OCI-LY7 (cell line): ENCODE data around the gene FARP2. TPM values are rescaled to one million over a fixed set of nuclear protein-coding genes. Genes with fewer than 3 reads are reported as not detected.

Experiments used
- BruUV-seq: library from RNA; stranded (reverse); fragments of 400-500 nt; replicated peaks from 2 replicates; lab custom pipeline; 2021; lab: Mats Ljungman, UMichigan
- CTCF ChIA-PET: fragments of 300-600 bp; sonication (Branson Sonifier 250); formaldehyde crosslinking; loops from one replicate; lab custom pipeline; 2022; ENCODE audit warnings: antibody characterized with exemption; ENCODE audit not compliant: unreplicated experiment; lab: Charles Lee
- POLR2A ChIA-PET: fragments of 300-600 bp; sonication (Branson Sonifier 250); formaldehyde crosslinking; loops from one replicate; lab custom pipeline; 2022; ENCODE audit warnings: antibody characterized with exemption; lab: Charles Lee
- DNase-seq: peaks from one replicate; pipeline ENCODE4 v3.0.0-alpha.2; 2015; ENCODE audit warnings: low spot score
- H2AFZ ChIP-seq: fragments of 200-600 bp; sonication (generic), shearing (Covaris generic); 2 replicates; pipeline ENCODE4 v1.6.1; 2014; ENCODE audit warnings: mild to moderate bottlenecking, antibody characterized with exemption, low read length, moderate library complexity
- H3K27ac ChIP-seq: fragments of 200-600 bp; sonication (generic); 2 replicates; pipeline ENCODE4 v1.5.1; 2014; ENCODE audit warnings: mixed run types, low read depth, mild to moderate bottlenecking, moderate library complexity, low read length, inconsistent platforms; ENCODE audit not compliant: poor library complexity, severe bottlenecking
- H3K36me3 ChIP-seq: fragments of 200-600 bp; sonication (generic); 2 replicates; pipeline ENCODE4 v1.6.1; 2014; ENCODE audit warnings: mild to moderate bottlenecking, antibody characterized with exemption, low read length, moderate library complexity, mixed read lengths; ENCODE audit not compliant: insufficient read depth
- H3K4me1 ChIP-seq: fragments of 200-600 bp; sonication (generic); 2 replicates; pipeline ENCODE4 v1.5.1; 2014; ENCODE audit warnings: mild to moderate bottlenecking, low read length; ENCODE audit not compliant: insufficient read depth, poor library complexity, severe bottlenecking
- H3K4me2 ChIP-seq: fragments of 200-600 bp; sonication (generic); 2 replicates; pipeline ENCODE4 v1.6.1; 2014; ENCODE audit warnings: mild to moderate bottlenecking, low read length
- H3K4me3 ChIP-seq: fragments of 200-600 bp; sonication (generic); 2 replicates; pipeline ENCODE4 v1.5.1; 2014; ENCODE audit warnings: mild to moderate bottlenecking, low read depth, low read length; ENCODE audit not compliant: poor library complexity, severe bottlenecking
- H3K79me2 ChIP-seq: fragments of 200-600 bp; sonication (generic); 2 replicates; pipeline ENCODE4 v1.6.1; 2016; ENCODE audit warnings: low read depth, mild to moderate bottlenecking, low read length, moderate library complexity, mixed read lengths; ENCODE audit not compliant: insufficient read depth
- H3K9me2 ChIP-seq: fragments of 200-600 bp; sonication (generic); 2 replicates; pipeline ENCODE4 v1.6.1; 2016; ENCODE audit warnings: mild to moderate bottlenecking, low read length, mixed read lengths; ENCODE audit not compliant: insufficient read depth
- H3K9me3 ChIP-seq: fragments of 200-600 bp; sonication (generic); 2 replicates; pipeline ENCODE4 v1.6.1; 2014; ENCODE audit warnings: mild to moderate bottlenecking, mixed run types, low read length, mixed read lengths
- H4K20me1 ChIP-seq: fragments of 200-600 bp; sonication (generic); 2 replicates; pipeline ENCODE4 v1.6.1; 2014; ENCODE audit warnings: mild to moderate bottlenecking, antibody characterized with exemption, low read length, moderate library complexity, mixed read lengths; ENCODE audit not compliant: insufficient read depth
- CTCF ChIP-seq: fragments of 200-600 bp; sonication (generic); conservative IDR thresholded peaks from 2 replicates; pipeline ENCODE4 v1.5.1; 2014; ENCODE audit warnings: mild to moderate bottlenecking, antibody characterized with exemption, low read length, moderate library complexity, mixed read lengths
- EZH2phosphoT487 ChIP-seq: fragments of 200-600 bp; sonication (generic); IDR thresholded peaks from 2 replicates; pipeline ENCODE4 v1.6.1; 2018; ENCODE audit warnings: low read depth, borderline replicate concordance, mild to moderate bottlenecking, mixed run types, antibody characterized with exemption, low read length, moderate library complexity, mixed read lengths
- intact Hi-C: fragments of 100-400 bp; cut with micrococcal nuclease; formaldehyde crosslinking; loops from one replicate; pipeline ENCODE4 v1.10.0; 2022; ENCODE audit not compliant: unreplicated experiment
- total RNA-seq, 2 experiments: library from RNA; depleted of rRNA in 1 of 2; stranded (reverse); fragments of >200 nt in 1 of 2; shearing (Covaris generic) in 1 of 2; gene quantifications; 2 replicates each; pipeline ENCODE4 v1.2.3, GENCODE V29; 2014 to 2022

Gene FARP2
- total RNA-seq, 2 experiments from 2014 or later = 33.6 to 52.7 TPM

GRCh38 chr2:241478166-241478565 lies 122.1 kb downstream of the FARP2 start:
- H3K79me2 ChIP-seq = no peaks in the 10 kb centered on the region
- ChIA-PET POLR2A (interaction anchor here (0.6 to 0.8 kb wide), 2 partner anchors 11 to 299 kb away, joined by 3 to 4 read pairs; no protein-coding TSS in a partner anchor), CTCF (no interaction called here)
- no peaks in the 10 kb centered on the region for H3K9me2 ChIP-seq
- H3K4me3 ChIP-seq = no peak overlapping the region
- no peak for DNase-seq
- BruUV-seq = no TSS peak
- H2AFZ ChIP-seq = no peak overlapping the region
- intact Hi-C loops = no loop called here
- H3K36me3 ChIP-seq = no peaks in the 10 kb centered on the region
- no peak overlapping the region for H3K27ac ChIP-seq
- no peaks in the 10 kb centered on the region for H3K9me3 ChIP-seq
- H3K4me2 ChIP-seq = no peak overlapping the region
- H4K20me1 ChIP-seq = no peaks in the 10 kb centered on the region; the same call in 1 of the 2 replicates
- H3K4me1 ChIP-seq = no peaks in the 10 kb centered on the region
- no peak for TF ChIP-seq EZH2phosphoT487
- no peak for TF ChIP-seq CTCF

DNA sequence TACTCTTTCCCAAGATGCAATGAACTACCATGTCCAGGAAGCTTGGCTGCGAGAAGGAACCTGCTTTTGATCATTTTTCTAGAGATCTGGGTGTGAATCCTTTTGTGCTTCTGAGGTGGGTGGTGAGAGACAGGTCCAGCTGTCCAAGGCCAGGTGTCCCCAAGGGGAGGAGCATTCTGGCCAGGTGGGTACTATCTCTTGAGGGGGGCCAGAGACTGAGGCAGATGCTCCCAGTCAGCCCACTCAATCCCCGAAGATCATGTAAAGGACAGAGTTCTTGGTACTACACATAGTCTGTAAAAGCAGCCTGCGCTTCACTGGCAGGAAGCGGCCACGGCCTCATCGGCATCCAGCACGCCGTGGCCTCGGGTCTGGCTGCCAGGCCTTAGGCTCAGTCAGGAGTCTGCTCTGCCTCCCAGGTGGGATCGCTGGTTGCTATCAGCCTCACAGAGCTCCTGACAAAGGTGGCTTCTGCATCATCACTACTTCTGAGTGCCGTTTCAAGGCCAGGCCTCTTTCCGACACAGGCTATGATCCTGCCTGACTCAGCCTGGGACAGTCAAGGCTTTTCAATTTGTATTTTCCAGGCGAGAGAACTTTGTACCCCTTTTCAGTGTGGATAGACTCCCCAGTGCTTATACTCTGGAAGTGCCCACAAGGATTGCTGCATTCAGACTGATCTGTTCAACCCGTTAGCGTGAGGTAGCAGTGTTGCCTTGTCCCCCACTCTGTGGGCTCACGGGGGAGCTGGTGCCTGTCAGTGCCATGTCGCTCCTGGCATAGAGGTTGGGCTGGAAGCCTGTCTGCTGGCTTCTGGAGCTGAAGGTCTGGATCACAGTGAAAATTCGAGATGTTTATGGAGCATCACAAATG lies 123.2 kb downstream of the FARP2 start:
- intact Hi-C loops = no loop called here
- H3K27ac ChIP-seq = no peak overlapping the region
- no TSS peak for BruUV-seq
- H3K9me2 ChIP-seq = no peaks in the 10 kb centered on the region
- H3K4me2 ChIP-seq = no peak overlapping the region
- H3K4me3 ChIP-seq = no peak overlapping the region
- POLR2A ChIA-PET = no interaction called here
- H3K36me3 ChIP-seq = no peaks in the 10 kb centered on the region
- TF ChIP-seq CTCF = no peak
- no peak for TF ChIP-seq EZH2phosphoT487
- no peaks in the 10 kb centered on the region for H3K4me1 ChIP-seq
- CTCF ChIA-PET = no interaction called here
- DNase-seq = no peak
- no peaks in the 10 kb centered on the region for H3K79me2 ChIP-seq
- H3K9me3 ChIP-seq = no peaks in the 10 kb centered on the region
- no peaks in the 10 kb centered on the region; the same call in 1 of the 2 replicates for H4K20me1 ChIP-seq
- H2AFZ ChIP-seq = no peak overlapping the region

DNA sequence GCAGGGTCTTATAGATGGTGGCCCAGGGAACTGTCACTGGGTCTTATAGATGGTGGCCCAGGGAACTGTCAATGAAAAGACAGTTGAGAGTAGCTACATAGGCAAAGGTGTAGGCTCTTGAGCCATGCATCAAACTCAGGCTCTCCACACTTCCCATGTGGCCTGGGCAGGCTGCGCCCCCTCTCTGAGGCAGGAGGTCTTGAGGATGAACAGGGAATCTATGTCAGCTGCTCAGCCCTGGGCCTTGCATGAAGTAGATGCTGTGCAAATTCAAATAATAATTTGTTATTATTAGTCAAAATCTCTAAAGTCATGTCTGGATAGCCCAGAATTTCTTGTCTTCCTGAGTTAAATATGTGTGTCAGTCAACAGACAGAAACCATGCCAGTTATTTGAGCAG lies 125.6 kb downstream of the FARP2 start:
- Histone ChIP-seq H3K27ac (no peak overlapping the region), H3K4me1 (no peaks in the 10 kb centered on the region), H2AFZ (no peak overlapping the region), H3K36me3 (no peaks in the 10 kb centered on the region), H3K9me3 (no peaks in the 10 kb centered on the region), H4K20me1 (no peaks in the 10 kb centered on the region; the same call in 1 of the 2 replicates), H3K9me2 (no peaks in the 10 kb centered on the region), H3K4me3 (no peak overlapping the region), H3K4me2 (no peak overlapping the region), H3K79me2 (no peaks in the 10 kb centered on the region)
- no TSS peak for BruUV-seq
- intact Hi-C loops = no loop called here
- CTCF ChIA-PET = no interaction called here
- POLR2A ChIA-PET = no interaction called here
- no peak for DNase-seq
- TF ChIP-seq CTCF (peak; percentile 26; the same call in 1 of the 2 replicates), EZH2phosphoT487 (no peak)
